SH-SY5Y (cell line): Measurements from ENCODE around the gene DPM2.

Source experiments
- GATA2 ChIP-seq: IDR thresholded peaks from 2 replicates; pipeline ENCODE4 v1.6.1; 2011; ENCODE audit warnings: mild to moderate bottlenecking, low read depth, low read length
- GATA3 ChIP-seq: IDR thresholded peaks from 2 replicates; pipeline ENCODE4 v1.6.1; 2011; ENCODE audit warnings: low read depth, mild to moderate bottlenecking, low read length, moderate library complexity

Gene DPM2

GRCh38 chr9:127899128-127899943 is 38.3 kb downstream of the DPM2 start, which contains the start of gene ST6GALNAC6:
Gene ST6GALNAC6 (minus strand): TSS chr9:127899603. CDS start chr9:127897981, 1,622 bp downstream.
- no peak for TF ChIP-seq GATA3
- no peak for TF ChIP-seq GATA2

DNA sequence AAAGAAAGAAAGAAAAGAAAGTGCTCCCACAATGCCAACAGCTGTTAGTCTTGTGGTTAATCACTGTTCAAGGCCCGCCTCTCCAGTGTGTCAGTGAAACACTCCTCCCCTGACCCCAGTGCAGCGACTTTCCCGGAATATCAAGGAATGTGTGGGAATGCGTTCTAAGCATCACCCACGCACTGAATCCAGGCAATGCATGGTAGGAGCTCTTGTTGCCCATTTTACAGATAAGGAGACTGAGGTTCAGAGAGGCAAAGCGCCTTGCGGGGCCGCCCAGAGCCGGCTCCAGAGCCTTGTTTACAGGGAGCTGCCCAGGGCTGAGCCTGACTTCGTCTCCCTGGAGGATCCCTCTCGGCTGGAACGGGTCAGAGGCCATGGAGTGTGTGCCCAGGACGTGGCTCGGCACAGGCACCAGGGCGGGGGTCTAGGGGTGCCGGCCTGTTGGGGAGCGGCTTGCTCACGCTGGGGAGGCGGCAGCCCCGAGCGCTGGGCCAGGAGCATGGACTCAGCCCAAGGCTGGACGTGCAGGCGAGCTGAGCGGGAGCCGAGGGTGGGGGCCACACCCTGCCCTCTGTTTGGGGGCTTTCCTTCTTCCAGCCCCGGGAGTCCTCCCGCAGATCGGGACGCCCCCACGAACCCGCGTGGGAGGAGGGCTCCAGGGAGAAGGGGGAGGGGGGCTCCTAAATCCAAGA is 39.1 kb downstream of the DPM2 start:
- no peak for TF ChIP-seq GATA2
- TF ChIP-seq GATA3 = no peak

GRCh38 chr9:127897193-127897692 is 40.4 kb downstream of the DPM2 start:
- no peak for TF ChIP-seq GATA2
- TF ChIP-seq GATA3 = no peak

DNA sequence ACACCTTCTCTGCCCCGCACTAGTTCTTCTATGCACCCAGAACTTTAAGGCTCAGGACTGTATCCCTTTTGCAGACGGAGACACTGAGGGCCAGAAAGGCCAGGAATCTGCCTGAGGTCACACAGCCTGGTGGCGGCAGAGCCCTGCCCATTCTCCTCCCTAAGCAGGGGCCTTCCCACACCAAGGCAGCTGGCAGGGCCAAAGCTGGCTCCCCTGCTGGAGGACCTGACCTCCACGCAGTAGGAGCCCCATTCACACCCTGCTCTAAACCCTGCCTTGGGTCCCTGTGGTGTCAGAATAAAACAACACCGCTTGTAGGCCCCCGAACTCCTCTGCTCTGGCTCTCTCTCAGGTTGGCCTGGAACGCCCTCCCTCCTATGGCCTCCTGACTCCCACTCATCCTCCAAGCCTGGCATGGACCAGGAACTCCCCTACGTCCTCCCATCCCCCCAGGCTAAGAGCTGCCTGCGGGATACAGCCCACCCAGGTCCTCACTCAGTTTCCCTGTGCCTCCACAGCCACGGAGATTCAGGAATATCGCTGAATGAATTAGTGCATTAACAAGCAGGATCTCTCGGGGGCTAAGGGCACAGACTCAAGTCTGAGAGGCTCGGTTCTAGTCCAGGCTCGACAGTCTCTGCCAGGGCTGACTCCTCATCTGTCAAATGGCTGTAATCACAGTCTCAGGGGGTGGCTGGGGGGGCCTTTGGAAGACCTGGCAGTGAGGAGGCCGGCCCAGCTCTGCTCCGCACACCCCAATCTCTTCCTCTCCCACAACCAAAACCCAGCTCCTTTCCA is 41.1 kb downstream of the DPM2 start:
- TF ChIP-seq GATA3 = no peak
- TF ChIP-seq GATA2 = no peak

- TF ChIP-seq GATA3 (no peak), GATA2 (no peak)
Measured at GRCh38 chr9:127895811-127896210, 41.8 kb downstream of the DPM2 start.

DNA sequence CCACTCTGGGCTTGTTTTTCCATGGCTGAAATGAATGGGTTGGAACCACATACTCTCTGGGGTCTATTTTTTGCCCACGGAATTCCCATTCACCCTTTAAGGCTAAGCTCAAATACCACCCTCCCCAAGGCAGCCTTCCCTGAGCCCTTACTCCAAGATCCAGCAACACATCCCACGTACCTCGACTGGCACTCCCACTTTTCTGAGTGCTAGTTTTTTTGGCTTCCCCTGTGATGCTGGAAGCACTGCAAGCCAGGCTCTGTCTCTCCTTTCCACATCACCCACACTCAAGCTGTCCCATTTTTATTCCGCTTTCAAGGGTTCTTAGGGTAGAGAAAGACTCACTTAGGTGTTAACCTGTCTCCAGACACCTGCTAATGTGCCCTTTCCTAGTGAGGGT is 44.3 kb downstream of the DPM2 start:
- no peak for TF ChIP-seq GATA2
- no peak for TF ChIP-seq GATA3

DNA sequence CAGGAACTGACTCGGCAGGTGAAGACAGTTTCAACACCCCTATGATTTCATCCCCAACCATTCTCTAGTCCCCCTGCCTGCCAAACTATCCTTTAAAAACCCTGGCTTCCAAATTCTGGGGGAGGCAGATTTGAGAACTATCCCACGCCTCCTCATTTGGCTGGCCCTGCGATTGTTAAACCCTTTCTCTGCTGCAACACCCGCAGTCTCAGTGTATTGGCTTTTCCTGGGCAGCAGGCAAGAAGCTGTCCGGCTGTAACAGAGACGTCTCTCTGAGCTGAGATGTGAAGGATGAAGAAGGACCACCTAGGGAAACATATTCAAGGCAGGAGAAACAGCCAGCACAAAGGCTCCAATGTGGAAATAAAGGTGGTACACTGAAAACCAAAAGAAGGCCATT is 44.8 kb downstream of the DPM2 start:
- TF ChIP-seq GATA2 (no peak), GATA3 (no peak)

DNA sequence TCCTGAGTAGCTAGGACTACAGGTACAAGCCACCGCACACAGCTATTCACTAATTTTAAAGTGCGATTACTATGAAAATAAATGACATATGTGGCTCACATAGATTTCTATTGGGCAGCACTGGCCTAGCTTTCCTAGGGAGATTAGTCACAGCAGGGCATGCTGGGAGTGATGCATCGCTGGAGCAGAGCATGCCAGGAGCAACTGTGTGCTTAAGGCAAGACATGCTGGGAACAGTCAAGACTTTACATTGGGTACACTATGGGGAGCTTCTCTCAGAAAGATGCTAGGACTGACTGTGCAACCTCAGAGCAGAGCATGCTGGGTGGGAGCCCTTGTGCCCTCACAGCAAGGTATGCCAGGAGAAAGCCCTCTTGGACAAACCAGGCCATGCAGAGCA is 47.6 kb downstream of the DPM2 start:
- TF ChIP-seq GATA2 = no peak
- no peak for TF ChIP-seq GATA3

- TF ChIP-seq GATA2 (no peak), GATA3 (no peak)
Measured at GRCh38 chr9:127887792-127888191, 49.9 kb downstream of the DPM2 start.

DNA sequence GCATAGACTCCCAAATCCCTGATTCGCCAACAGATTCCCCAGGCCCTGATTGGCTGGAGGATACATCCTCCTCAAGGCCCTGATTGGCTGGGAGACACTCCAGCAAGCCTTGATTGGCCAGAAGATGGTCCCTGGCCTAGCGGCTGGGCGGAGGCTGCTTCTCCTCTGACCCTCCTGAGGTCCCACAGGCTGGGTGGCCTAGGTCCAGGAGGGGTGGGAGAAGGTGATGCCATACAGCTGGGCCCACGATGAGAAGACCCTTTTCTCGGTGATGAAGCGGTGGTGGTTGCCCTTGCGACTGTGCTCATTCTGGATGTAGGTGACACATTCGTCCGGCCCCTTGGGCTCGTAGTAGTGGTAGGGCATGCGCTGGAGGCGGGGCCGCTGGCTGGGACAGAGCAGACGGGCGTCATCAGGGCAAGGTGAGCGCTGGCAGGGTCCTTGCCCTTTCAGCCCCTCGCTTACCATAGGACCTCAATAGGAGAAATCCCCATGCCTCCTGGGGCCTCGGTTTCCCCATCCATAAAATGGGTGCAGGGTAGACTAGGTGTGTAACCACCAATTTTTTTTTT is 51.2 kb downstream of the DPM2 start:
- TF ChIP-seq GATA2 = no peak
- no peak for TF ChIP-seq GATA3

GRCh38 chr9:127885508-127886281 is 52.0 kb downstream of the DPM2 start:
- no peak for TF ChIP-seq GATA3
- no peak for TF ChIP-seq GATA2
